ENCODE data around the gene CDX2. TPM values are rescaled to one million over a fixed set of nuclear protein-coding genes. Genes with fewer than 3 reads are reported as not detected.

Gene CDX2
- total RNA-seq, 4 donors from 2014 or later = not detected

DNA sequence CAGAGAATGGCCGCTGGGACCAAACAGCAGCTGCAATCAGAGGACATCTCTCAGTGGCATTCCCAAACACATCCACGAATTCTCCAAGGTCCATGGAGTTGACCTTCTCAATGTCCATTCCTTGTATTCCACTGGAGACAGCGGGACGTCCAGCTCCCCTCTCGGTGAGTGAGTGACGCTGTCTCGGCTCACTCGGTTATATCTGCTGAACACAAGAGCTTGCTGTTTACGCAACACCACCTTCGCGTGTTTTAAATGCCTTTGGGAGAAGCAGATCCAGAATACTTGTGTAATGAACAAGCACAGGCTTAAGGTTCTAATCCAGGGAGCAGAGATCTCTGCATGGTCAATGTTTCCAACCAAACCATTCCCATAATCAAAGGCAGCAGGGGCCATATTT is 19.4 kb upstream of the CDX2 start, which contains the start of gene URAD:
Gene URAD, minus strand, starts transcription at position 174 of the 400 bp plus-strand sequence. Its CDS starts 56 bp downstream, at position 118.
- no peak for TF ChIP-seq POLR2A (IDR thresholded peaks at IDR 0.05)
- TF ChIP-seq, protein P1, sequence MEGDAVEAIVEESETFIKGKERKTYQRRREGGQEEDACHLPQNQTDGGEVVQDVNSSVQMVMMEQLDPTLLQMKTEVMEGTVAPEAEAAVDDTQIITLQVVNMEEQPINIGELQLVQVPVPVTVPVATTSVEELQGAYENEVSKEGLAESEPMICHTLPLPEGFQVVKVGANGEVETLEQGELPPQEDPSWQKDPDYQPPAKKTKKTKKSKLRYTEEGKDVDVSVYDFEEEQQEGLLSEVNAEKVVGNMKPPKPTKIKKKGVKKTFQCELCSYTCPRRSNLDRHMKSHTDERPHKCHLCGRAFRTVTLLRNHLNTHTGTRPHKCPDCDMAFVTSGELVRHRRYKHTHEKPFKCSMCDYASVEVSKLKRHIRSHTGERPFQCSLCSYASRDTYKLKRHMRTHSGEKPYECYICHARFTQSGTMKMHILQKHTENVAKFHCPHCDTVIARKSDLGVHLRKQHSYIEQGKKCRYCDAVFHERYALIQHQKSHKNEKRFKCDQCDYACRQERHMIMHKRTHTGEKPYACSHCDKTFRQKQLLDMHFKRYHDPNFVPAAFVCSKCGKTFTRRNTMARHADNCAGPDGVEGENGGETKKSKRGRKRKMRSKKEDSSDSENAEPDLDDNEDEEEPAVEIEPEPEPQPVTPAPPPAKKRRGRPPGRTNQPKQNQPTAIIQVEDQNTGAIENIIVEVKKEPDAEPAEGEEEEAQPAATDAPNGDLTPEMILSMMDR (IDR thresholded peaks at IDR 0.05) = no peak
- H3K4me3 ChIP-seq (ENCODE audit: low read depth, poor library complexity, severe bottlenecking) = no peak within 1 kb of the TSS
- 72 to 81% methylated on average over 11 of the region's 11 CpGs for WGBS, 2 donors
- peak in 1 of 2 donors; percentile 49 for DNase-seq (ENCODE audit: low spot score in 2 of 2)
- intact Hi-C loops (cut with DNase I; ENCODE audit: low total_unique reads) = loop anchor here (5.0 kb wide), 1 partner anchor 626 kb away; no protein-coding TSS in a partner anchor

DNA sequence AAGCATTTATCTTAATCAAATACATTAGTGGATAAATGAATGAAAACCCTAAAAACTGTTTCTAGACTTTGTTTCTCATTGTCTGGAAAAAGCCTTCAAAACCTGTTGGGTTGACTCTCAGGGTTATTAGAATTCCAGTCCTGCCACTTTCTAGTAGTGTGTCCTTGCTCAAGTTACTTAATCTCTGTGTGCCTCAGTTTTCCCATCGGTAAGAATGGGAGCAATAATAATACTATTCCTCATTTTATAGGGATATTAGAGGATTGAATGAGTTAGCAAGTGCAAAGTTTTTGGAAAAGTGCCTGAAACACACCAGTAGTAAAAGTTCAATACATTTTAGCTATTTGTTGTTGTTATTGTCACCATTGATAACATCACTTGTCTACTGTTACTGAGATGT is 16.5 kb upstream of the CDX2 start:
- intact Hi-C loops (cut with DNase I; ENCODE audit: low total_unique reads) = loop anchor here (5.0 kb wide), 1 partner anchor 623 kb away; no protein-coding TSS in a partner anchor
- 92 to 98% methylated on average over 1 of the region's 1 CpG for WGBS, 2 donors
- no peak overlapping the region for H3K4me3 ChIP-seq (ENCODE audit: low read depth, poor library complexity, severe bottlenecking)
- TF ChIP-seq, protein P1 (IDR thresholded peaks at IDR 0.05) = no peak
- TF ChIP-seq POLR2A (IDR thresholded peaks at IDR 0.05) = no peak
- no peak for DNase-seq (ENCODE audit: low spot score in 2 of 2)

DNA sequence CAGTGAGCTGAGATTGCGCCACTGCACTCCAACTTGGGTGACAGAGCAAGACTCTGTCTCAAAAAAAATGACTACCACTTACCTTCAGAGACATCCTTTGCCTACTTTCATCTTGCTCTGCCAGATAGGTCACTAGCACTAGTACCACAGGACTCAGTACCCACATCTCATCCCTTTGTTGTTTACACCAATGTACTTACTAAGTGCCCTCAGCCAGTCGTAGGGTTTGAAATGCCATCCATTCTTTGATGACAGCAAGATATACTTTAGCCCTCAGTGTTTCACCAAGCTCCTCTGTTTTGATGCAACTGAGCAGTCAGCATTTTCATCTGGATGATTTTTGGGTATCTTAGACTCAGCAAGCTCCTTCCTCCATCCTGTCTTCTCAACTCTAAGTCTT is 13.2 kb upstream of the CDX2 start:
- no peak for DNase-seq (ENCODE audit: low spot score in 2 of 2)
- 51 to 63% methylated on average over 2 of the region's 2 CpGs for WGBS, 2 donors
- intact Hi-C loops (cut with DNase I; ENCODE audit: low total_unique reads) = no loop called here
- TF ChIP-seq POLR2A (IDR thresholded peaks at IDR 0.05) = no peak
- TF ChIP-seq, protein P1 (IDR thresholded peaks at IDR 0.05) = no peak
- no peak overlapping the region for H3K4me3 ChIP-seq (ENCODE audit: low read depth, poor library complexity, severe bottlenecking)

DNA sequence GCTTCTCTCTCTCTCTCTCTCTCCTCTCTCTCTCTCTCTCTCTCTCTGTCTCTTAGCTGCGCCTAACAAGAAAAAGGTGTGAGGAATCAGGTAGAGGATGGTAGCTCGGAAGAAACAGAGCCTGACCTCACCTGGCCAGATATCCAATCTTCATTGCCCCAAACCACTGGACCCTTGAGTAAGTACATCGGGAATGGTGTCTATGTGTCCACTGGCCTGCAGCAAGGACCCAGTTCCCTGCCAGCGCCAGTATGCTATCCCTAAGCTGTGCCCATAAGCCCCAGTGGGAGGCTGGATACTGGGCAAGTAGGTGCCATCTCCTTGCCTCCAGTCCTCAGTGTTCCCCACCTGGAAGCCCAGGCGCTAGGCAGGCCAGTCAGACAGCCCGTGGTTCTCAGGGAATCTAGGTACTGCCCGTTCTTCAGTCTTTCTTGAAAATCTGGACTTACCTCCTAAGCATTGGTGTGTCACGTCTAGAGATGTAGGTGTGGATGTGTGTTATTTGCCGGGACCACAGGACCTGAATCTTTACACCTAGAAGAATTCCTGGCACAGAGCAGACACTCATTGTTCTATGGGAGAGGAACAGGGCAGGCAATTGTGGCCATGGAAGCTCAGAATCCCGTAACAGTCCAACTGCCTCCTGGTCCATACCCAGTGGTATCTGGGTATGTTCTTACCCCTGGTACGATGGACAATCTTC is 12.0 kb upstream of the CDX2 start:
- WGBS, 2 donors = 19 to 27% methylated on average over 11 of the region's 11 CpGs
- intact Hi-C loops (cut with DNase I; ENCODE audit: low total_unique reads) = no loop called here
- TF ChIP-seq, protein P1 (IDR thresholded peaks at IDR 0.05) = no peak
- TF ChIP-seq POLR2A (IDR thresholded peaks at IDR 0.05) = no peak
- DNase-seq (ENCODE audit: low spot score in 2 of 2) = peak in 1 of 2 donors; percentile 70
- H3K4me3 ChIP-seq (ENCODE audit: low read depth, poor library complexity, severe bottlenecking) = no peak overlapping the region

DNA sequence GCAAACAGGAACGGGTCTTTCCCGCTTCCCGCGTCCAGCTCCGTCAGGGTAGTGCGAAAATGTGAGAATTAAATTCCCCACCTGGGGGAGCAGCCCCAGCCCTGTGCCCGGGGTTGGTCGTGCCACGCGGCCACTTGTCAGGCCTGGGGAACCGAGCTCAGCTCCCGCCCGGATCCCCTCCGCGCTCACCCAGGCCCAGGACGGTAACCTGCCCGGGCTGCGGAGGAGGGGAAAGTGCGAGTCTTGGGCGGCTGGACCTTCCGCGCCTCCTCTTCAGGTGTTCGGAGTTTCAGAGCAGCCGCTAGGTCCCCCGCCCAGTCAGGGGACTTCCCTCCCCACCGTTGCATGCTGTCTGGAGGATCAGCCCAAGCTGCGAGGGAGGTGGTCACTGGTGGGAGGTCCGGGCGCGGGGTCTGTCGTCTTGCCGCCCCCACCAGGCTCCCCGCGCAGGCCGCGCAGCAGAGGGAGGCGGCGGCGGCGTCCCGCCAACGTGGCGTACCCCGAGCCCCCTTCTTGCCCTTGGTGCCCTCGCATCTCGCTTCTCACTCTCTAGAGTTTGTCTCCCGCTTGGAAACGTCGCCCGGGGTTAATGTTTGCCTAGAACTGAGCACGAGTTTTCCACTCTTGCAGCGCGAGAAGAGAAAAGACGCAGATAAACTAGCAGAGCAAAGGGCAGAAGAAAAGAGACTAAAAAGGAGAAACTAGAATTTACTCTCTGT is 11.3 kb upstream of the CDX2 start:
- no peak for TF ChIP-seq POLR2A (IDR thresholded peaks at IDR 0.05)
- TF ChIP-seq, protein P1 (IDR thresholded peaks at IDR 0.05) = no peak
- intact Hi-C loops (cut with DNase I; ENCODE audit: low total_unique reads) = no loop called here
- peak in 1 of 2 donors; percentile 75 for DNase-seq (ENCODE audit: low spot score in 2 of 2)
- 4 to 6% methylated on average over 20 to 32 of the region's 54 CpGs for whole genome bisulfite sequencing, 2 donors
- H3K4me3 ChIP-seq (ENCODE audit: low read depth, poor library complexity, severe bottlenecking) = no peak overlapping the region

Measured in lower leg skin (tissue), 4 donors.